Kidney tubule cell (primary cell): ENCODE results near the gene PHF21A.

Source experiments
- DNase-seq: peaks from one replicate; pipeline ENCODE4 v3.0.0-alpha.2; 2018; ENCODE audit warnings: low spot score

PHF21A gene

GRCh38 chr11:45884596-45885185, 236.6 kb downstream of the PHF21A start:
- DNase-seq: no peak
